Measurements from ENCODE around the gene BEND4. TPM values are rescaled to one million over a fixed set of nuclear protein-coding genes. Genes with fewer than 3 reads are reported as not detected.
A peak's percentile ranks its signal among the peaks of the same experiment; 100 is the strongest.

The BEND4 gene
- total RNA-seq, result under 1 TPM; 0.09 to 0.51 TPM
- polyA plus RNA-seq, result under 1 TPM; 0.02 to 0.13 TPM
- long read RNA-seq, donor 1, result 0 reads
- long read RNA-seq, donor 2, result 0 reads
- long read RNA-seq, donor 3, result 0 reads
- long read RNA-seq, donor 4, result 0 reads
- long read RNA-seq, donor 5, result 0 reads

- Histone ChIP-seq H3K36me3 (ENCODE audit: control insufficient read depth in 4 of 4, insufficient read depth in 4 of 4, low read length in 4 of 4) (no peaks in the 10 kb centered on the region), H3K9me3 (ENCODE audit: control insufficient read depth in 4 of 4, insufficient read depth in 3 of 4, low read length in 3 of 4) (peaks cover 0 to 4% (median 0%) of the 10 kb centered on the region in 4 donors), H3K27ac (ENCODE audit: low read depth in 1 of 2, low read length in 1 of 2) (no peak within 1 kb of the TSS), H3K4me1 (ENCODE audit: control insufficient read depth in 5 of 5, insufficient read depth in 5 of 5, low read length in 5 of 5) (peaks cover 0 to 14% (median 0%) of the 10 kb centered on the region in 5 donors), H3K9ac (ENCODE audit: insufficient read depth in 1 of 2, low read length in 2 of 2) (no peak within 1 kb of the TSS), H3K27me3 (ENCODE audit: control insufficient read depth in 3 of 3, insufficient read depth in 3 of 3, low read length in 2 of 3) (peaks cover 7 to 59% (median 50%) of the 10 kb centered on the region in 3 donors), H3K4me3 (peak within 1 kb of the TSS; percentile 43)
- 11% methylated on average over 48 to 49 of the region's 49 CpGs for WGBS, 2 donors
- DNase-seq (peak in 2 of 3 donors; percentile 12 to 14), ATAC-seq (ENCODE audit: insufficient read depth, low FRiP score) (no peak)
- no peak for TF ChIP-seq CTCF (IDR thresholded peaks at IDR 0.05; ENCODE audit: control extremely low read depth, extremely low read depth)
Measured at GRCh38 chr4:42152507-42153504, at the start of gene BEND4. Gene BEND4 (minus strand): TSS chr4:42152655. CDS start chr4:42152143, 512 bp downstream.

- no peaks in the 10 kb centered on the region for H3K36me3 ChIP-seq (ENCODE audit: control insufficient read depth in 4 of 4, insufficient read depth in 4 of 4, low read length in 4 of 4)
- WGBS, 2 donors, result 59 to 60% methylated on average over 5 of the region's 5 CpGs
- ATAC-seq (ENCODE audit: insufficient read depth, low FRiP score) (no peak), DNase-seq (no peak)
- H3K27me3 ChIP-seq (ENCODE audit: control insufficient read depth in 3 of 3, insufficient read depth in 3 of 3, low read length in 2 of 3), result no peaks in the 10 kb centered on the region
- no peak for TF ChIP-seq CTCF (IDR thresholded peaks at IDR 0.05; ENCODE audit: control extremely low read depth, extremely low read depth)
- H3K9me3 ChIP-seq (ENCODE audit: control insufficient read depth in 4 of 4, insufficient read depth in 3 of 4, low read length in 3 of 4), result no peaks in the 10 kb centered on the region
- H3K27ac ChIP-seq (ENCODE audit: low read depth in 1 of 2, low read length in 1 of 2), result no peak overlapping the region
- H3K4me1 ChIP-seq (ENCODE audit: control insufficient read depth in 5 of 5, insufficient read depth in 5 of 5, low read length in 5 of 5), result no peaks in the 10 kb centered on the region
- no peak overlapping the region for H3K9ac ChIP-seq (ENCODE audit: insufficient read depth in 1 of 2, low read length in 2 of 2)
- no peak overlapping the region for H3K4me3 ChIP-seq
Measured at GRCh38 chr4:42197341-42197740, 44.9 kb upstream of the BEND4 start.

- DNase-seq (no peak), ATAC-seq (ENCODE audit: insufficient read depth, low FRiP score) (no peak)
- no peaks in the 10 kb centered on the region for H3K4me1 ChIP-seq (ENCODE audit: control insufficient read depth in 5 of 5, insufficient read depth in 5 of 5, low read length in 5 of 5)
Measured at GRCh38 chr4:42172921-42173320, 20.5 kb upstream of the BEND4 start.

More at GRCh38 chr4:42172921-42173320, 20.5 kb upstream of the BEND4 start:
- WGBS, 2 donors, result 69 to 89% methylated on average over 2 of the region's 2 CpGs
- TF ChIP-seq CTCF (IDR thresholded peaks at IDR 0.05; ENCODE audit: control extremely low read depth, extremely low read depth), result no peak
- Histone ChIP-seq H3K27me3 (ENCODE audit: control insufficient read depth in 3 of 3, insufficient read depth in 3 of 3, low read length in 2 of 3) (no peaks in the 10 kb centered on the region), H3K27ac (ENCODE audit: low read depth in 1 of 2, low read length in 1 of 2) (no peak overlapping the region), H3K36me3 (ENCODE audit: control insufficient read depth in 4 of 4, insufficient read depth in 4 of 4, low read length in 4 of 4) (no peaks in the 10 kb centered on the region), H3K9ac (ENCODE audit: insufficient read depth in 1 of 2, low read length in 2 of 2) (no peak overlapping the region), H3K4me3 (no peak overlapping the region), H3K9me3 (ENCODE audit: control insufficient read depth in 4 of 4, insufficient read depth in 3 of 4, low read length in 3 of 4) (peaks cover 0 to 6% (median 1%) of the 10 kb centered on the region in 4 donors)

All from lung (tissue), 16 donors.